Transverse colon (tissue), 4 donors: ENCODE measurements around the gene TYW1B. TPM values are rescaled to one million over a fixed set of nuclear protein-coding genes. Genes with fewer than 3 reads are reported as not detected.
"Not testable (repeated sequence)": the region's sequence is repeated elsewhere in the genome, so short reads cannot be mapped to it uniquely, and the experiment has no call there.

Experiments
- DNase-seq: peaks from one replicate; pipeline ENCODE4 v3.0.0-alpha.2; 2019
- H3K27ac ChIP-seq, 4 donors: fragments of 200-600 bp; sonication (generic); 2 replicates each; pipeline ENCODE4 v1.5.1; 2016 to 2018; ENCODE audit warnings: inconsistent platforms in 4 of 4
- H3K27me3 ChIP-seq: fragments of 200-600 bp; sonication (generic); 2 replicates; pipeline ENCODE4 v1.5.1; 2017; ENCODE audit warnings: inconsistent platforms
- H3K36me3 ChIP-seq, 4 donors: fragments of 200-600 bp; sonication (generic); 2 replicates each; pipeline ENCODE4 v1.5.1; 2017 to 2019; ENCODE audit warnings: inconsistent platforms in 4 of 4
- H3K4me1 ChIP-seq, 4 donors: fragments of 200-600 bp; sonication (generic); 2 replicates each; pipeline ENCODE4 v1.5.1; 2017 to 2020; ENCODE audit warnings: inconsistent platforms in 4 of 4
- H3K4me3 ChIP-seq, 4 donors: fragments of 200-600 bp; sonication (generic); 1 replicate in 1 of 4; 2 replicates in 3 of 4; pipeline versions ENCODE4 v1.5.1 to v1.6.1; 2017 to 2019; ENCODE audit warnings: inconsistent platforms in 4 of 4
- H3K9me3 ChIP-seq, 2 donors: fragments of 200-600 bp; sonication (generic); 2 replicates each; pipeline ENCODE4 v1.5.1; 2017 to 2019; ENCODE audit warnings: inconsistent platforms in 2 of 2
- EP300 ChIP-seq: sonication (generic); formaldehyde crosslinking; IDR thresholded peaks from one replicate; pipeline ENCODE4 v1.6.1; 2017; ENCODE audit warnings: antibody characterized with exemption, low read depth
- POLR2A ChIP-seq: fragments of 450-650 bp; IDR thresholded peaks from one replicate; pipeline ENCODE4 v1.6.1; 2016; ENCODE audit warnings: antibody characterized with exemption, mild to moderate bottlenecking, moderate library complexity
- POLR2AphosphoS5 ChIP-seq, 3 donors: sonication (generic); formaldehyde crosslinking; IDR thresholded peaks; one replicate each; pipeline ENCODE4 v1.6.1; 2016; ENCODE audit warnings: antibody characterized with exemption in 3 of 3
- WGBS, 2 donors: methylation state at CpG; one replicate each; pipeline ENCODE4 v1.1.5; 2018; ENCODE audit warnings: low coverage in 1 of 2; 5-methylcytosine and 5-hydroxymethylcytosine counted together
- in situ Hi-C, 4 donors: fragments of 200-750 bp; cut with MboI; loops; one replicate each; pipeline versions ENCODE4 v1.15.0 to v1.15.1; 2017; ENCODE audit warnings: low sequenced_read_pairs in 3 of 4, low pct_ligation_motif_present in 1 of 4, low pct_unique_long_range_greater_than_20kb in 1 of 4
- intact Hi-C: fragments of 100-400 bp; cut with DNase I; formaldehyde crosslinking; loops from one replicate; pipeline ENCODE4 v1.15.1; 2023; ENCODE audit warnings: low total_unique reads
- total RNA-seq, 4 donors: library from RNA; depleted of rRNA; stranded (reverse); fragments of >200 nt; gene quantifications; one replicate each; pipeline ENCODE4 v1.1.0, GENCODE V29; 2016
- TF ChIP-seq, protein P1 (sequence below), 5 experiments: fragments of 200-600 bp in 3 of 5; fragments of 450-650 bp in 2 of 5; sonication (generic) in 3 of 5; IDR thresholded peaks; 1 replicate in 2 of 5; 2 replicates in 3 of 5; pipeline ENCODE4 v1.5.1; 2016 to 2017; ENCODE audit warnings: antibody characterized with exemption in 5 of 5, inconsistent platforms in 3 of 5, mild to moderate bottlenecking in 2 of 5, moderate library complexity in 1 of 5

The TYW1B gene
- total RNA-seq, 4 donors from 2014 or later: 3.7 to 12.1 (median 9.6) TPM

DNA sequence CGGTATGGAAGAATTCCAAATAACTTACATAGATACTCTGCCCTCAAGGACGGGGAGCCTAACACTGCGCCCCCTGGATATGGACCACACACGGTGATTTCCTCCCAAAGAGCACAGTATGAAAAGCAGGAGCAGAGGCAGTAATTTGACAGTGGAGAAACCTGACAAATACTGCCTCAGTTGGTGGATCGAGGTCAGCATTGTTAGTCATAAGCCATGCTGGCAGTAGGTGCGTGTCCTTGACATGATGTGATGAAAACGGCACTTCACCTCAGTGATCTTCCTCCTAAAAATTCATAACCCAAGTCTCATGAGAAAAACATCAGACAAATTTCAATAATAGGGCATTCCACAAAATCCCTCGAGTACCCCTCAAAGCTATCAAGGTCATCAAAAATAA lies 224.5 kb downstream of the TYW1B start:
- H3K27ac ChIP-seq, H3K4me1 ChIP-seq, H3K36me3 ChIP-seq, intact Hi-C loops, H3K27me3 ChIP-seq, DNase-seq, H3K4me3 ChIP-seq, H3K9me3 ChIP-seq: not testable (repeated sequence)
- in situ Hi-C loops: loop anchor here in 1 of 4 donors (25.0 kb wide), 1 partner anchor 91 kb away; no protein-coding TSS in a partner anchor
- 99 to 100% methylated on average over 2 to 8 of the region's 8 CpGs for WGBS, 2 donors

DNA sequence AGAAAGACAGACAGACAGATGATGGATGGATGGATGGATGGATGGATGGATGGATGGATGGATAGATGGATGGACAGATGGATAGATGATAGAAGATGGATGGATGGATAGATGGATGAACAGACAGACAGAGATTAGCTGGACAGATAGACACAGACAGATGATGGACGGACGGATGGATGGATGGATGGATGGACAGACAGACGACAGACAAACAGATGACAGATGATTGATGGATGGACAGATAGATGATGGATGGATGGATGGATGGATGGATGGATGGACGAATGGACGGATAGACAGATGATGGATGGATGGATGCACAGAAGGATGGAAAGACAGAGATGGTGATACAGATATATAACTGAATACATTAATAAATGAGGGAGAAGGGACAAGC lies 224.9 kb downstream of the TYW1B start:
- TF ChIP-seq, protein P1, sequence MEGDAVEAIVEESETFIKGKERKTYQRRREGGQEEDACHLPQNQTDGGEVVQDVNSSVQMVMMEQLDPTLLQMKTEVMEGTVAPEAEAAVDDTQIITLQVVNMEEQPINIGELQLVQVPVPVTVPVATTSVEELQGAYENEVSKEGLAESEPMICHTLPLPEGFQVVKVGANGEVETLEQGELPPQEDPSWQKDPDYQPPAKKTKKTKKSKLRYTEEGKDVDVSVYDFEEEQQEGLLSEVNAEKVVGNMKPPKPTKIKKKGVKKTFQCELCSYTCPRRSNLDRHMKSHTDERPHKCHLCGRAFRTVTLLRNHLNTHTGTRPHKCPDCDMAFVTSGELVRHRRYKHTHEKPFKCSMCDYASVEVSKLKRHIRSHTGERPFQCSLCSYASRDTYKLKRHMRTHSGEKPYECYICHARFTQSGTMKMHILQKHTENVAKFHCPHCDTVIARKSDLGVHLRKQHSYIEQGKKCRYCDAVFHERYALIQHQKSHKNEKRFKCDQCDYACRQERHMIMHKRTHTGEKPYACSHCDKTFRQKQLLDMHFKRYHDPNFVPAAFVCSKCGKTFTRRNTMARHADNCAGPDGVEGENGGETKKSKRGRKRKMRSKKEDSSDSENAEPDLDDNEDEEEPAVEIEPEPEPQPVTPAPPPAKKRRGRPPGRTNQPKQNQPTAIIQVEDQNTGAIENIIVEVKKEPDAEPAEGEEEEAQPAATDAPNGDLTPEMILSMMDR (IDR thresholded peaks at IDR 0.05): no peak
- TF ChIP-seq POLR2A (no peak), EP300 (no peak), POLR2AphosphoS5 (IDR thresholded peaks at IDR 0.05) (no peak)
- H3K4me1 ChIP-seq: no peaks in the 10 kb centered on the region
- H3K36me3 ChIP-seq: no peaks in the 10 kb centered on the region
- 95 to 96% methylated on average over 5 of the region's 5 CpGs for WGBS, 2 donors
- intact Hi-C loops (no loop called here), in situ Hi-C loops (loop anchor here in 1 of 4 donors (25.0 kb wide), 1 partner anchor 91 kb away; no protein-coding TSS in a partner anchor)
- no peaks in the 10 kb centered on the region for H3K9me3 ChIP-seq
- H3K4me3 ChIP-seq: no peak overlapping the region
- no peak for DNase-seq
- H3K27me3 ChIP-seq: no peaks in the 10 kb centered on the region
- no peak overlapping the region for H3K27ac ChIP-seq

DNA sequence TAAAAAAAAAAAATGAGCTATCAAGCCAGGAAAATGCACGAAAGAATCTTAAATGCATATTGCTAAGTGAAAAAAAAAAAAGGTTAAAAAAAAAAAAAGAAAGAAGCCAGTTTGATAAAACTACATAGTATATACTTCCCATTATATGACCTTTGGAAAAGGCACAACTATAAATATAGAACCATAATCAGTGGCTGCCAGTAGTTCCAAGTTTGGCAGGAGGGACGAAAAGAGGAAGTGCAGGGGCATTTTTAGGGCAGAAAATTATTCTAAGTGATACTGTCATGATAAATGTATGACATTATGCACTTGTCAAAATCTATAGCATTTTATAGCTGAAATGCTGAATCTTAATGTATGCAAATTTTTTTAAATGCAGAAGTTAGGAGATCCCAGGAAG lies 226.3 kb downstream of the TYW1B start:
- H3K4me1 ChIP-seq, intact Hi-C loops, H3K36me3 ChIP-seq, H3K4me3 ChIP-seq, H3K27ac ChIP-seq, H3K27me3 ChIP-seq, H3K9me3 ChIP-seq, DNase-seq: not testable (repeated sequence)
- 52 to 54% methylated on average over 2 of the region's 2 CpGs for WGBS, 2 donors
- in situ Hi-C loops: loop anchor here in 1 of 4 donors (25.0 kb wide), 1 partner anchor 89 kb away; no protein-coding TSS in a partner anchor

GRCh38 chr7:72590023-72590422 lies 238.0 kb downstream of the TYW1B start:
- H3K9me3 ChIP-seq, H3K27me3 ChIP-seq, in situ Hi-C loops, intact Hi-C loops, DNase-seq, H3K4me3 ChIP-seq, H3K27ac ChIP-seq, H3K4me1 ChIP-seq, H3K36me3 ChIP-seq: not testable (repeated sequence)
- 97 to 100% methylated on average over 2 to 4 of the region's 4 CpGs for WGBS, 2 donors

DNA sequence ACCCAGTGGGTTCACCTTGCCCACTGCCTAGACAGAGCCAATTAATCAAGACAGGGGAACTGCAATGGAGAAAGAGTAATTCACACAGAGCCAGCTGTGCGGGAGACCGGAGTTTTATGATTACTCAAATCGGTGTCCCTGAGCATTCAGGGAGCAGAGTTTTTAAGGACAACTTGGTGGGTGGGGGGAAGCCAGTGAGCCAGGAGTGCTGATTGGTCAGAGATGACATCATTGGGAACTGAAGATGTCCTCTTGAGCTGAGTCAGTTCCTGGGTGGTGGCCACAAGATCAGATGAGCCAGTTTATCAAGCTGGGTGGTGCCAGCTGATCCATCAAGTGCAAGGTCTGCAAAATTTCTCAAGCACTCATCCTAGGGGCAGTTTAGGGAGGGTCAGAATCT lies 240.7 kb downstream of the TYW1B start:
- H3K27ac ChIP-seq, DNase-seq, intact Hi-C loops, H3K4me3 ChIP-seq, H3K36me3 ChIP-seq, H3K9me3 ChIP-seq, in situ Hi-C loops, H3K27me3 ChIP-seq, H3K4me1 ChIP-seq: not testable (repeated sequence)
- WGBS, 2 donors: 92 to 100% methylated on average over 2 to 3 of the region's 3 CpGs

DNA sequence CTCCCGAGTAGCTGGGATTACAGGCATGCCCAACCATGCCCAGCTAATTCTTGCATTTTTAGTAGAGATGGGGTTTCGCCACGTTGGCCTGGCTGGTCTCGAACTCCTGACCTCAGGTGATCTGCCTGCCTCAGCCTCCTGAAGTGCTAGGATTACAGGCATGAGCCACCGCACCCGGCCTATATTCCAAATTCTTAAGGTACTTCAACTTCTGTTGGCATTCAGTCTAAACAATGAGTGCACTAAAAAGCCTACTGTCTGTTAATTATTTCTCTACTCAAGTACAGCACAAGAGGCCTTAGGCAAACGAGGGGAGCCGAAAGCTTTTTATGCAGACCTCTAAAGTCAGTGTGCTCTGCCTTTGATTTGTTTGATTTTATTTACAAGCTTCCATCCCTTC lies 243.4 kb downstream of the TYW1B start:
- in situ Hi-C loops, H3K36me3 ChIP-seq, H3K27me3 ChIP-seq, DNase-seq, H3K27ac ChIP-seq, H3K4me1 ChIP-seq, H3K9me3 ChIP-seq, H3K4me3 ChIP-seq, intact Hi-C loops: not testable (repeated sequence)
- 93 to 94% methylated on average over 5 to 8 of the region's 8 CpGs for WGBS, 2 donors

- intact Hi-C loops, in situ Hi-C loops: not testable (repeated sequence)
Observed at GRCh38 chr7:72583620-72584361, 244.2 kb downstream of the TYW1B start.

GRCh38 chr7:72580142-72580770 lies 247.7 kb downstream of the TYW1B start:
- H3K9me3 ChIP-seq, in situ Hi-C loops, DNase-seq, intact Hi-C loops, H3K4me3 ChIP-seq, H3K27ac ChIP-seq, H3K36me3 ChIP-seq, H3K4me1 ChIP-seq, H3K27me3 ChIP-seq: not testable (repeated sequence)
- WGBS, 2 donors: 66 to 79% methylated on average over 9 of the region's 9 CpGs

More at GRCh38 chr7:72583620-72584361, 244.2 kb downstream of the TYW1B start:
- not testable (repeated sequence) for H3K4me3 ChIP-seq, H3K27ac ChIP-seq, H3K36me3 ChIP-seq, H3K27me3 ChIP-seq, DNase-seq, H3K4me1 ChIP-seq, H3K9me3 ChIP-seq
- 69 to 75% methylated on average over 3 of the region's 3 CpGs for WGBS, 2 donors
